ENCODE data around the gene EML6. TPM values are rescaled to one million over a fixed set of nuclear protein-coding genes. Genes with fewer than 3 reads are reported as not detected.

EML6 gene
- polyA plus RNA-seq, 1 donor (not counting 4 experiments of a cell fraction or from before 2014, with no cell fraction given) = 0.96 TPM

- dilution Hi-C loops (cut with MboI; ENCODE audit: extremely low pct_ligation_motif_present, low sequenced_read_pairs) = no loop called here
- FAIRE-seq (no peak), DNase-seq (ENCODE audit: low read depth, low spot score) (no peak)
- H3K4me3 ChIP-seq (ENCODE audit: control insufficient read depth in 2 of 3, extremely low read depth in 1 of 3, insufficient read depth in 2 of 3, low read depth in 1 of 3, low read length in 3 of 3) = no peak overlapping the region
- H2AFZ ChIP-seq (ENCODE audit: control insufficient read depth, low read length) = no peak overlapping the region
- H3K4me1 ChIP-seq (ENCODE audit: control insufficient read depth, extremely low read depth, insufficient read depth, low read length) = no peaks in the 10 kb centered on the region
- H3K9me1 ChIP-seq (ENCODE audit: control insufficient read depth, extremely low read depth, insufficient read depth, low read length) = no peaks in the 10 kb centered on the region
- H3K9me3 ChIP-seq (ENCODE audit: control insufficient read depth, low read depth, low read length) = peaks cover 2% of the 10 kb centered on the region
- H3K79me2 ChIP-seq (ENCODE audit: control insufficient read depth, insufficient read depth, low read length) = no peaks in the 10 kb centered on the region
- no peak overlapping the region for H3K9ac ChIP-seq (ENCODE audit: control insufficient read depth, extremely low read depth, insufficient read depth, low read length)
- H3K27me3 ChIP-seq (ENCODE audit: control insufficient read depth, extremely low read depth, insufficient read depth, low read length) = no peaks in the 10 kb centered on the region
- no peak for TF ChIP-seq EZH2 (IDR thresholded peaks at IDR 0.05; ENCODE audit: low read length)
- TF ChIP-seq, protein P1, sequence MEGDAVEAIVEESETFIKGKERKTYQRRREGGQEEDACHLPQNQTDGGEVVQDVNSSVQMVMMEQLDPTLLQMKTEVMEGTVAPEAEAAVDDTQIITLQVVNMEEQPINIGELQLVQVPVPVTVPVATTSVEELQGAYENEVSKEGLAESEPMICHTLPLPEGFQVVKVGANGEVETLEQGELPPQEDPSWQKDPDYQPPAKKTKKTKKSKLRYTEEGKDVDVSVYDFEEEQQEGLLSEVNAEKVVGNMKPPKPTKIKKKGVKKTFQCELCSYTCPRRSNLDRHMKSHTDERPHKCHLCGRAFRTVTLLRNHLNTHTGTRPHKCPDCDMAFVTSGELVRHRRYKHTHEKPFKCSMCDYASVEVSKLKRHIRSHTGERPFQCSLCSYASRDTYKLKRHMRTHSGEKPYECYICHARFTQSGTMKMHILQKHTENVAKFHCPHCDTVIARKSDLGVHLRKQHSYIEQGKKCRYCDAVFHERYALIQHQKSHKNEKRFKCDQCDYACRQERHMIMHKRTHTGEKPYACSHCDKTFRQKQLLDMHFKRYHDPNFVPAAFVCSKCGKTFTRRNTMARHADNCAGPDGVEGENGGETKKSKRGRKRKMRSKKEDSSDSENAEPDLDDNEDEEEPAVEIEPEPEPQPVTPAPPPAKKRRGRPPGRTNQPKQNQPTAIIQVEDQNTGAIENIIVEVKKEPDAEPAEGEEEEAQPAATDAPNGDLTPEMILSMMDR (optimal IDR thresholded peaks at IDR 0.05 in 1 of 3, IDR thresholded peaks at IDR 0.05 in 1 of 3, conservative IDR thresholded peaks at IDR 0.05 in 1 of 3; ENCODE audit: extremely low read depth in 1 of 3, insufficient read depth in 2 of 3, low read length in 3 of 3) = no peak
- no peaks in the 10 kb centered on the region for H3K36me3 ChIP-seq (ENCODE audit: control insufficient read depth in 2 of 2, extremely low read depth in 1 of 2, insufficient read depth in 2 of 2, low read length in 2 of 2)
- no peak overlapping the region for H3K27ac ChIP-seq (ENCODE audit: control insufficient read depth, insufficient read depth, low read length)
- no peak overlapping the region for H3K4me2 ChIP-seq (ENCODE audit: control insufficient read depth, extremely low read depth, insufficient read depth, low read depth, low read length)
- no peaks in the 10 kb centered on the region for H4K20me1 ChIP-seq (ENCODE audit: control insufficient read depth, extremely low read depth, insufficient read depth, low read length)
Observed at GRCh38 chr2:54894467-54894866, 171.0 kb downstream of the EML6 start.

GRCh38 chr2:54895730-54896129, 172.3 kb downstream of the EML6 start:
- H3K79me2 ChIP-seq (ENCODE audit: control insufficient read depth, insufficient read depth, low read length) = no peaks in the 10 kb centered on the region
- no peak overlapping the region for H2AFZ ChIP-seq (ENCODE audit: control insufficient read depth, low read length)
- no peaks in the 10 kb centered on the region for H3K4me1 ChIP-seq (ENCODE audit: control insufficient read depth, extremely low read depth, insufficient read depth, low read length)
- H3K9me1 ChIP-seq (ENCODE audit: control insufficient read depth, extremely low read depth, insufficient read depth, low read length) = no peaks in the 10 kb centered on the region
- TF ChIP-seq, protein P1 (optimal IDR thresholded peaks at IDR 0.05 in 1 of 3, IDR thresholded peaks at IDR 0.05 in 1 of 3, conservative IDR thresholded peaks at IDR 0.05 in 1 of 3; ENCODE audit: extremely low read depth in 1 of 3, insufficient read depth in 2 of 3, low read length in 3 of 3) = no peak
- no peak for TF ChIP-seq EZH2 (IDR thresholded peaks at IDR 0.05; ENCODE audit: low read length)
- H3K27me3 ChIP-seq (ENCODE audit: control insufficient read depth, extremely low read depth, insufficient read depth, low read length) = no peaks in the 10 kb centered on the region
- no peak overlapping the region for H3K4me3 ChIP-seq (ENCODE audit: control insufficient read depth in 2 of 3, extremely low read depth in 1 of 3, insufficient read depth in 2 of 3, low read depth in 1 of 3, low read length in 3 of 3)
- DNase-seq (ENCODE audit: low read depth, low spot score) = no peak
- dilution Hi-C loops (cut with MboI; ENCODE audit: extremely low pct_ligation_motif_present, low sequenced_read_pairs) = no loop called here
- no peaks in the 10 kb centered on the region for H3K36me3 ChIP-seq (ENCODE audit: control insufficient read depth in 2 of 2, extremely low read depth in 1 of 2, insufficient read depth in 2 of 2, low read length in 2 of 2)
- H3K9me3 ChIP-seq (ENCODE audit: control insufficient read depth, low read depth, low read length) = peaks cover 2% of the 10 kb centered on the region
- H3K9ac ChIP-seq (ENCODE audit: control insufficient read depth, extremely low read depth, insufficient read depth, low read length) = no peak overlapping the region
- H3K4me2 ChIP-seq (ENCODE audit: control insufficient read depth, extremely low read depth, insufficient read depth, low read depth, low read length) = no peak overlapping the region
- no peaks in the 10 kb centered on the region for H4K20me1 ChIP-seq (ENCODE audit: control insufficient read depth, extremely low read depth, insufficient read depth, low read length)
- FAIRE-seq = no peak
- H3K27ac ChIP-seq (ENCODE audit: control insufficient read depth, insufficient read depth, low read length) = no peak overlapping the region

Measured in keratinocyte (primary cell).